Cerebellar nuclear complex (tissue), 1 donor: ENCODE measurements around the gene AAGAB.
"Not testable (repeated sequence)": the region's sequence is repeated elsewhere in the genome, so short reads cannot be mapped to it uniquely, and the experiment has no call there.

Experiments used
- DNase-seq, 2 experiments: peaks; one replicate each; lab custom pipeline; 2025; lab: John Stamatoyannopoulos, UW

The AAGAB gene

DNA sequence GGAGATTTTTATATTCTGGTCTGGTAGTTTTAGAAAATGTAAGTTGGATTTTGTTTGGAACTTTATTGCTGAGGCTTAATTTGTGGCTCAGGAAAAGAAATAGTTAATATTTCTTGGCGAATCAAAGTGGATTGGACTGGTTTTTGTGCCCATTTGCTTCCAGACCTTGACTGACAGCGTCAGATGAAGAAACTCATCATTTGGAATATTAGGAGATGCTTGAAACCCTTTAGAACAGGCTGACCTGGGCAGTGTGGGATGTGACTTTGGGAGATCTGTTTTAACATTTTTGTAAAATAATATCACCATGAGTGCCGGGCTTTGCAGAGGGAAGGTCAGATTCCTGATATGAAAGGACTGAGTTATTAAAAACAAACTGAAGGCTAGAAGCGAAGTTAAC lies 83.0 kb downstream of the AAGAB start:
- DNase-seq: no peak

DNA sequence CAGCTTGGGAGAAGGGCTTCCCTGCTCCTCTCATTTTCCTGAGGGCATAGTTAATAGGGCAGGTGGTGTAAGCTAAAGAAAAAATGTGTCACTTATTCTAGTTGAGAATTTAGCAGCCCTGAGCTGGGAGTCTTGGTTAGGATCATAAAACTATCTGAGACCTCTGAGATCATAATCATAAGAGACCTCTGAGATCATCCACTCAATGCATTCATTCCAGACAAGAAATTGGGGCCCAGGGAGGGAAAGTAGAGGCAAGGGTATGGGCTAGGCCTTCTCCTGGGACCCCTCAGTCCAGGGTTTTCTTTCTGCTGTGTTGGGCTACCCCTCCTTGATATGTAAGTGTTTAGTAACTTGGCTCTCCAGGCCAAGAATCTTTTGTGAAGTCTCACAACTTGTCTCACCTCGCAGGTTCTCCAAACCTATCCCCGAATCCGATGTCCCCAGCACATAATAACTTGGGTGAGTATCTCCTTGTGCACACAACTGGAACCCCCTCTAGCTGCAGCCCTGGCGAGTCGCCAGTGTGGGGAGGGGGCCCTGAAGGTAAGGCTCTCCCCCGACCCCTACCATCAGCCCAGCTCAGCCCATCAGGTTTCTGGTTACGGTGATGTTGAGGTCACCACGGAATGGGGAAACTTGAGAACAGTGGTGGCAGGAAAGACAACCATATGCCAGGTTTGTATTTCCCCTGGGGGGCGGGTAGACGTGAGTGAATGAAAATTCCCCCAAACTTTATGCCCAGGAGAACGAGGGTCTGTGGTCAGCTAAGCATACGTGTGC lies 84.1 kb downstream of the AAGAB start:
- DNase-seq: no peak

- DNase-seq: no peak
These were observed 85.8 kb downstream of the AAGAB start for GRCh38 chr15:67168694-67169093.

DNA sequence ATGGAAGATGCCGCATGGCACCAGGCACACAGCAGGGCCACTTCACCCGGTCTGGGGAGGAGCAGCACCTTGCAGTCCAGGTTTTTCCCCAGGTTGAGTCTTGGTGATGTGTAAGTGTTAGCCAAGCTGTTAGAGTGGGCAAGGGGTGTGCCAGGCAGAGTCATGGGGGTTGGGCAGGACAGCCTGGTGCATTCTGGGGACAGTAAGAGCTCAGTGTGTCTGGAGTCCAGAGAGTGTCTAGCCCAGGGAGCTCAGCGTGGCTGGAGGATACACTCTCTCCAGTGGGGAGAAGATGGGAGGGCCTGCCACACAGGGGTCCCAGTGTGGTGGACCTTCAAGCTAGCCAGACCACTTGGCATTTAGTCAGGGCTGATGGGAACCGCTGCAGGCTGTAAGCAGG lies 87.4 kb downstream of the AAGAB start:
- no peak for DNase-seq

- DNase-seq: no peak
These were observed 88.0 kb downstream of the AAGAB start for GRCh38 chr15:67166280-67167009.

DNA sequence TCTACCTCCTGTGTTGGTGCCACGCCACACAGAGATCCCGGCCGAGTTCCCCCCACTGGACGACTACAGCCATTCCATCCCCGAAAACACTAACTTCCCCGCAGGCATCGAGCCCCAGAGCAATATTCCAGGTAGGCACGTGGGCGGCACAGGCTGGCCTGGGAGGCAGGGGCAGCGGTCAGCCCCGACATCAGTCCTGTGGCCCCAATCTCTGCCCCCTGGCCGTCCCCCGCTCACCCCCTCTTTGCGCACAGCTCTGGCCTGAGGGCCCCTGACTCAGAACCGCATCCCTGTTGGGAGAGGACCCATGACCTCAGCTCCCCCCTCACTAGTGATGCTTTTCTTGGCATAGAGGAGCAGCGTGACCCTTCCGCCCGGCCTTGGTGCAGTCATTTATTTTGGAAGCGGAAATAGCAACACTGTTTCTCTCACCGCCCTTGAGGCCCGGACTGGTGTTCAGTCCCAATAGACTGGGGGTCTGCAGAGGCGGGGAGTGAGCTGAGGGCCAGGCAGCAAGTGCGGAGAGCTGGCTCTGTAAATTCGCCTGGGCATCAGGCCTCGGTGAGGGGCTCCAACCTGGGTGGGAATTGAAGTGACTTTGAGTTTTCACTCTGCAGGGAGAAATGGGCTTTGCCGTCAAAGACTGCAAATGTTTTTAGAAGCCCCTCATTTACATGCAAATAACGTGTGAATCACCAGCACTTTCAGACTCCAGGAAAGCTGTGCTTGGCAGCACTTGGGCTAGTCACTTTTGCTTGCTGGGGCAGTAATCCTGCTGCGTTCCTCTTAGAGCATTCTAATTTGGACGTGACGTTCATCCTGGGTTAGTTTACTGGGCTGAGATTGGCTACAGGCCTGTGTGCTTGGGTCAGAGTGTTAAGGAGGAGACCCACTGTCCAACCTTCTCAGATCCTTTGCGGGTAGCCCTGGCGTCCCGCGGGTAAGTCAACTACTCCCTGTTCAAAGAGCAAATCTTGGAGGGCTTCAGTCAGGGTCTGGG lies 88.9 kb downstream of the AAGAB start:
- no peak for DNase-seq

DNA sequence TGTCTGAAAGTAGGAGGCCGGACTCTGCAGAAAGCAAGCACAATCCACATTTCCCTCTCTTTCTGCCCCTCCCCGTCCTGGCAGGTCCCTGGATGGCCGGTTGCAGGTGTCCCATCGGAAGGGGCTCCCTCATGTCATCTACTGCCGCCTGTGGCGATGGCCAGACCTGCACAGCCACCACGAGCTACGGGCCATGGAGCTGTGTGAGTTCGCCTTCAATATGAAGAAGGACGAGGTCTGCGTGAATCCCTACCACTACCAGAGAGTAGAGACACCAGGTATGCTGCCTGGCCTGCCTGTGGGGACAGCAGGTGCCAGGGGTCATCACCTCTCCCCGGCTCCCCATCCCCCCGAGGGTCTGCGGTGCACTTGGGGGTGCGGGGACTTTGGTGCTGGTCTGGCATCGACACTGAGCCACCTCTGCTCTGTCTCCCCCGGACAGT lies 89.6 kb downstream of the AAGAB start:
- DNase-seq: no peak

GRCh38 chr15:67164401-67164791 lies 90.1 kb downstream of the AAGAB start:
- DNase-seq: no peak

GRCh38 chr15:67163180-67163579 lies 91.3 kb downstream of the AAGAB start:
- DNase-seq: no peak

- DNase-seq: no peak
These were observed 92.6 kb downstream of the AAGAB start for GRCh38 chr15:67161881-67162280.

DNA sequence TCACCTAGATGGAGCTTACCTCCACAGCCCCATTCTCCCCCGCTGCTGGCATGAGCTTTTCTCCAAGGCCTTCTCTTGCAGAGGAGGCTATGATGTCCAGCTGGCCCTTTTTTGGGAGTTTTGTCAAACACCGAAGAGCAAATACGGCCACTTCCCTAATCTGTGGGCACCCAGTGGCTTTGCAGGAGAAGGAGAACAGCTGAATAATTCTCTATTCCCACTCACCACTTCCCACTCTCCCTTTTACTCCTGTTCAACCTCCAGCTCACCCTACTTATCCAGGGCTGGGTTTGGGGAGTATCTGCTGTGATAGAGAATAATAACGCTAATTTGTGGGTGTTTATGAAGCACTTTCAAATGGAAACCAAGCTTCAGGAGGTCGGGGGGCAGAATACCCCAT lies 93.0 kb downstream of the AAGAB start:
- DNase-seq: no peak

DNA sequence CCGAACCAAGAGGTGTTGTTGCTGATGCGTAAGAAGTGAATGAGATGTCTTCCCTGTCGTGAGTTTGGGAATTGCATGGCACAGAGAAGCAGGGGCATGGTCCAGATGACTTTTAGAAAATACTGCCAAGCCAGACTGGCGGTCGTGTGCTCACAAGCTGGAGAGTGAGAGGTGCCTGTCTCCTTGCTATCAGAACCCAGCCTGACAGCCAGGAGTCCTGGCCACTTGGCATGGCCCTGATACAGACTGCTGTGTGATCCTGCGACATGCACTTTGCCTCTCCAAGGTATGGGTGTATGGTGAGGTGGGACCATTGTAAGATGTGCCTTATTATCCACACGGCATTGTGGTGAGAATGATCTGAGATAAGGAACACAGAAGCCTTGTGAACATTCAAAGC lies 96.1 kb downstream of the AAGAB start:
- no peak for DNase-seq

DNA sequence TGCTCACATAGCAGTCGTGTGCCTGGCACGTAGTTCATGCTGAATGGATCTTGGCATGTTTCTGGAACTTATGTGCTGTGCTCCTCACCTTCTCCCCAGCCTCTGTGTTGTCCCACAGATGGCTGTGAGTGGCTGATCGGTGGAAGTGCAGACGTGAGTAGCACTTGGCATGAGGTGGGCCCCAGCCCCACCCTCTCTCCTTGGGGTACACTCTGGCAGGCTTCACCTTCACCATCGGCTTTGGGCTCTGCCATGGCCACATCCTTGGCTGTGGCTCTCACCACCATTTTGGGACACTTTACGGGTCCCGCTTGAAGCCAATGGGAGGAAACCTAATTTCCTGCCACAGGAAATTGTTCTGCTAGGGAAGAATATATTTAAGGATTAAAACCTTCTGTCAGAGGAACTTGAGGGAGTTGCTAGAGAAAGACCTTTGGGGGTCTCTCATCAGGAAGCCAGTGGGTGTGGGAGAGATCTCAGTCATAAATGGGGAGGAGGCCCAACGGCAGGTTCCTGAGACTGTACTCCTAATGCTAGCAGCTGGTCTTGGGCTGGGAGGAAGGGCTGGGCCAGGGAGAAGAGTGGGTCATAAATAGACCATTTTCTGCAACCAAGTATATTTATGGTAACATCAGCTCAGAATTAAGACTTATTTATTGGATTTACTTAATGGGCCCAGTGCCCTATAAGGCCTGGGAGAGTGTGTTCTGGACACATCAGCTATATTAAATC lies 96.8 kb downstream of the AAGAB start:
- no peak for DNase-seq

- no peak for DNase-seq
These were observed 97.6 kb downstream of the AAGAB start for GRCh38 chr15:67156834-67157233.

DNA sequence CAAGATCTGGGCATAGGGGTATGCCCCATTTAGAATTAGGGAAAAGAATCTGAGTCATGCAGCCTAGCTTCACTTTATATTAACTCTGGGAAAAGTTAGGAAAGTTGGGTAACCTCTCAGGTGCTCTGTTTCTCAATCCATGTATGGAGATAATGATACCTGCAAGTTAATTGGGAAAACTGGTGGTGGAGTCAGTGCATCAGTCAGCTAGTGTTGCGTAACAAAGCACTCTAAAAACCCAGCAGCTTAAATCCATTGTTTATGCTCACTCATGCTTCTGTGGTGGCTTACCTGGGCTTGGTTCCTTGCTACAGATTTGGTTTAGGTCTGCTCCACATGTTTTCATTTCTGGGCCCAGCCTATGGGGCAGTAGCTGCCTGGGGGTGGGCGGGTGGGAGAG lies 98.0 kb downstream of the AAGAB start:
- DNase-seq: no peak

DNA sequence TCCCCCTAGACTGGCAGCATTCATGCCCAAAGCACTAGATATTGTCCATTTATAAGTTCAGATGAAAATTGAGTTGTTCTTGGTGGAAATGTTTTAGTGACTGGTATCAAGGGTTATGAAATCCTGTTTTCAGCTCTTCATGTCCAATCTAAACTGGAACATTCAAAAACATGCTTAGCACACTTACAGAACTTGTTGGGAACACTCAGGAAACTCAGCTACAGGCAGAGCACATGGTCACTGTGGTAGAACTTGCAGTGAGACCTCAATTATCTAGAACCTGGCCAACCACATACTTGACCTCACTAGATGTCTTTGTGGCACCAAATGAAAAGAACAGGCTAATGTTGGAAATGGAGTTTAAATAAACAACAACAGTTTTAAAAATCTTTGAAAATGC lies 100.2 kb downstream of the AAGAB start:
- no peak for DNase-seq

- DNase-seq: not testable (repeated sequence)
These were observed 101.4 kb downstream of the AAGAB start for GRCh38 chr15:67153044-67153443.

DNA sequence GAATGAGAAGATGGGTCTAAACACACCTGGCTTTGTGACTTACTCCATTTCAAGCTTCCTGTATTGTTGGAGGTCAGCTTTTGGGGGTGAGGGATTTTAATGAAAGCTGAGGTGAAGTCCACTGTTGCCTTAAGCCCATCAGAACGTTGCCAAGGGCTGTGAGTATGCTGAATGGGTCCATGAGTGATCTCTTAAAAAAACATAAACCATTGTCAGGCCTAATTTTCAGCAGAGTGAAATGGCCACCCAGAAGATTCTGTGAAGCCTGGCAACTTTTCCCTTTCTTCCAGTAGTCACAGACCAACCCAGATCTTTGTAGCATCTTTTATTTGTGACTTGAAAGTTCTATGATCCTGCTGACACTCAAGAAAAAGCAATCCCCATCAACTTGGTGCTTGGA lies 102.0 kb downstream of the AAGAB start:
- no peak for DNase-seq
